ENCODE measurements around the gene CKB.

CKB gene

DNA sequence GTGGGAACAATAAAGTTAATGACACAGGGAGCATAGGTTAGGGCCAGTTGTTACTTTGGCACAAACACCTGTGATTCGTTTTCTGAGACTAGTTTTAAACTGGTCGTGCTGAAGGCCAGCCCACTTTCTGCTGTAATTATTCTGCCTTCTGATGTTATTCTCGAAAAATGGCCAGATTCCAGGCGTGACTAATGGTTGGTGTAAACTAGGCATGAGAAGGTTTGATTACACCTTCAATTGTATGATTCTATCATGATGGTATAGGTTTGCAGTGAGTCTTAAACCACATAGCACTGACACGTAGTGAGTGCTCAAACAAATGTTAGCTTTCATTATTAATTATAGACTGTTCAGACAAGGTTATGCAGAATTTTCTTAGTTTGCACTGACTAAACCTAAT lies 39.0 kb downstream of the CKB start:
- no peak for DNase-seq

DNA sequence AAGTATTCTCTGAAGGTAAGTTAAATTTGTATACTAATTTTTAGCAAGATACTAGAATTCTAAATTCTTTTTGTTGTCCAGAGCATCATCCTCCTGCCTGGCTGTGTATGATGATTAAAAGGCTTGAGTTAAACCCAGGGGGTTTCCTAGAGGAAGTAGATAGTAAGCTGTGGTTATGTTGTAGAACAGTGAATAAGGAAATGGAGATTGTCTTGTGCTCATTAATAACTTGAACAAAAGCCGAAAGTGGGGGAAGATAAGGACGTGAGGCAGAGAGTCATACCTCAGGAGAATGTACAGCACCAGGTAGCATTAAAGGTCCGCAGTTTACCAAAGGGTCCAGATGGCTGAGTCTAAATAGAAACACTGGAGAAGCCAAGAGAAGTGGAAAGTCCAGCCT lies 42.0 kb downstream of the CKB start:
- DNase-seq = no peak

DNA sequence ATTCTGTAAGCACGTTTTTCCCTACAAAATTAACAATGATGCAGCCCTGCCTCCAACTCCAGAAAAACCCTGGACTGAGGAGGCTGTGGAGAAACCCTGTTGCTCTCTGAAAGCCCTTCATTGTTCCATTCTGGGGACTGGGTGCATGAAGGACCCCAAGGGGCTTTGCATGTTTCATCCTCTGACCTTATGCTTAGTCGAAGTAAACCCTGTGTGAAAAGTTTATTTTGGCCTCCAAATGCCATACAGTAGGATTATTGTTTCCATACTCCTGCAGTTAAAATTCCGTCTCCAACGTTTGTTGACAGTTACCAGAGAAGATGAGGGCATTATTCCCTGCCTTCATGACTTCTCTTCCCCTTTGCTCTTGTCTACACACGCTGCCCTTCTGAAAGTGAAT lies 46.0 kb downstream of the CKB start:
- DNase-seq = no peak

DNA sequence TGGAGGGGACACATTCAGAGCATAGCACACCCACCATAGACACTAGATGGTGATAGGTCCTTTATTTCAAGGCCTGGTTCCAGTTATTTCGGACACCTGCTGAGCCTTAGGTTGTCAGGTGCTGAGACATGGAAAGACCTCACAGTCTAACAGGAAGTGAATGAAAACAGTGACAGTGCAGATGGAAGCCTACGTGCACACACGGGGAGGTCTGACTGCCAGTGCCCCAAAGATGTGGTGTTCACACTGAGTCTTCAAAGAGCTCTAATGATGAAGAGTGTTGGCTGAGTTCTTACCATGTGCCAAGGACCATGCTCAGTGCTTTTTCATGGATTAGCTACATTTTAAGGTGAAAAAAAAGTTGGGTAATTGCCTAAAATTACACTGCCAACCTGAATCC lies 46.6 kb downstream of the CKB start:
- DNase-seq = no peak

DNA sequence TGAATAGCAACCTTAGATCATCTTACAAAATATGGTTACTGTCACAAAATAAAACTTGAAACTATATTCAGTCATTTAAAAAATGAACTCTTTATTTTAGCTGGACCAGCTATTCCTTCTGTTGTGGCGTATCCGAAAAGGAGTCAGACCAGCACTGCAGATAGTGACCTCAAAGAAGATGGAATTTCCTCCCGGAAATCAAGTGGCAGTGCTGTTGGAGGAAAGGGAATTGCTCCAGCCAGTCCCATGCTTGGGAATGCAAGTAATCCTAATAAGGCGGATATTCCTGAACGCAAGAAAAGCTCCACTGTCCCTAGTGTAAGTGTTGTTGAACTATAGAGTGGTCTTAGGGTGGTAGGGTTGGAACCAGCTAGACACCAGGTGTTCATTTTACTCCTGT lies 47.7 kb downstream of the CKB start:
- DNase-seq = no peak

DNA sequence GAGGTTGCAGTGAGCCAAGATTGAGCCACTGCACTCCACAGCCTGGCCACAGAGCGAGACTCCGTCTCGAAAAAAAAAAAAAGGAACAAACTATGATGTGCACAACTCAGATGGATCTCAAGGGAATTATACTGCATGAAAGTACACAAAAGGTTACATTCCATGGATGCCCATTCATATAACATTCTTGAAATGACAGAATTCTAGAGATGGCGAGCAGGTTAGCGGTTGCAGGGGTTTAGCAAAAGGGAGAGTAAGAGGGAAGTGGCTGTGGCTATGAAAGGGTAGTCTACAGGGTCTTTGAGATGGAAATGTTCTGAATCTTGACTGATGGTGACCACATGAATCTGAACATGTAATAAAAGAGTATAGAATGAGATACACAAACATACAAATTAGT lies 49.7 kb downstream of the CKB start:
- DNase-seq = no peak

All from stimulated activated CD4-positive, alpha-beta T cell treated with anti-CD3 and anti-CD28 coated beads, Interleukin-2, amount 100 ng/mL, for 24 hours (primary cell).